Activated naive CD4-positive, alpha-beta T cell treated with anti-CD3 and anti-CD28 coated beads, Interleukin-2, amount 50 U/mL, for 16 hours (primary cell): ENCODE measurements around the gene KIAA0408.
"Not testable (repeated sequence)": the region's sequence is repeated elsewhere in the genome, so short reads cannot be mapped to it uniquely, and the experiment has no call there.

Experiments used
- DNase-seq: peaks from one replicate; pipeline ENCODE4 v3.0.0-alpha.2; 2020

KIAA0408 gene

DNA sequence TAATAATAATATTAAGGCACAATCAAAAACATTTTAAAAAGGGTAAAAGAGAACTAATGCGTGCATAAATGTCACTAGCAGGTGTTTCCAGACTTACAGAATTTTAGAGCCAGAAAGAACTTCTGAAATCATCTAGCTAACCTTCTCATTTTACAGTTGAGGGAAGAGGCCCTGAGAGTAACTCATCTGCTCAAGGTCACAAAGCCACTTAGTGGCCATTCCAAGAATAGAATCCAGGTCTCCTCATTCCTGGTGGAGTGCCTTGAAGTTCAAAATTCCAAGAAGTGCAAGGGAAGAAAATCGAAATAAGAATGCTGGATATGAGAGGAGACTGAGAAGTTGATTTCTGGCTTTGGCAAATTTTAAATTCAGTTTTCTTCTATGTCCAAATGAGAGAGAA is 3.2 kb upstream of the KIAA0408 start:
- DNase-seq: no peak

GRCh38 chr6:127460465-127460864 is 1.3 kb upstream of the KIAA0408 start:
- DNase-seq: no peak

- no peak for DNase-seq
These were observed 372 bp downstream of the KIAA0408 start for GRCh38 chr6:127458817-127459216.

DNA sequence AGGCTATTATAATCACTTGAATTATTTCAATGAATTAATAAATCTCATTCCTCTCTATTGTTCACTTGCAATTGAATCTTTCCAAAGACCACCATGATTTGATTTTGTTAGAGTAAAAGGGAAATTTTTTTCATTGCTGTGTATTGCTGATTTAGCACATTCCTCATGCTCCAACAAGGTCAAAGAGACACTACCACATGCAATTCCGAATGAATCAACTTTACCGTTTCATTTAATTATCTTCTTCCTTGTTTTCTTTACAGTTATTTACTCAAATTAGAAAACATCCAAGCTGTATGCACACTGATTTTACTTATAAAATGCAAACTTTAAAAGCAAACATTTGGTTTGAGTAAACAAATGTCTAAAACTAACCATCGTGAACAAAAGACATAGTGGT is 967 bp downstream of the KIAA0408 start:
- no peak for DNase-seq

GRCh38 chr6:127457456-127458064 is 1.6 kb downstream of the KIAA0408 start:
- DNase-seq: no peak

GRCh38 chr6:127456465-127456864 is 2.7 kb downstream of the KIAA0408 start:
- no peak for DNase-seq

DNA sequence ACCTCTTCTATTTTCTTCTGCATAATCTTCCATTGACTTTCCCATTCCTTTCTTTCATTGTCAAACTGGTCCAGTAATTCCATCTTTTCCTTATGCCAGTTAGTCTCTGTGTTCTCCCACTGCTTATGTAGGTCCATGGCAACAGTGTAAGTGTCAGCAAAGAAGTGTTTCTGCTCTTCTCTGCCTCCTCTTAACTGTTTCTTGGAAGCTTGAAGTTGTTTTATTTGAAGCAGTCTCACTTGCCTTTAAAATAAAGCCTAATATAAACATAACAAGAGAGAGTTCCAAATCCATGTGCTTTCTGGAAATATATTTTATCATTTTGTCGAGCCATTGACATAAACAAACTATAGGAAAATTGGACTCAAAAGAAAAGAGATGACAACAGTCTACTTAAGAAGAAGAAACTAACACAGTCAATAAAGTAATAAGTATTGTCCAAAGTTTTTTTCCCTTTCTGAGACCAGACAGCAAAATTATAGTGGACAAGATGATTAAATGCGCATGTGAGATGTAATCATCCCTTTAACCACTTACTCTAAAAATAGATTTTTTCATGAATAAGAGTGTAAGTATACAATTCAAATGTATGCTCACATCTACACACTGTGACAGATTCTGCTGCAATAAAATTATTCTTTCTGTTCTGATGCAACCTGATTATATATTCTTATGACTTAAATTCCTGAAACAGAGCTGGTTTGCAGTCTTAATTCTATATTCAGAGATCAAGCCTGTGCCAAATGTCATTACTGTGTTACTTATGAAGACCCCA is 5.2 kb downstream of the KIAA0408 start:
- DNase-seq: no peak

DNA sequence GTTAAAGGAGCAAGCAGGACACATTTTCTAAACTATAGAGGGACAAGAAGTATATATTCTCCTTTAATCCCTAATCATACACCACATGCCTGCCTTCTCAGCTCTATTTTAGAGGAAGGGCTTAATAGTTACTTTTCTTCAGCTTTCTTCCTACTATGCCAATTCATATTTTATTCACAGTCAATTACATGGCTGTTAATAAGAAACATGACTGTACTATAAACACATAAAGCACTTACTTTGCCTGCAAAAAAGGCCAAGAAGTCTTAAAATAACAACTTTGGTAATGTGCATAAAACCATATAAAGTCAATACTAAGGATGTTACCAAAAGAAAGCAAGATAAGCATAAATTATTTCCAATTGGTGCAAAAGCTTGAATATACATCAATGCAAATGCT is 6.4 kb downstream of the KIAA0408 start:
- DNase-seq: no peak

DNA sequence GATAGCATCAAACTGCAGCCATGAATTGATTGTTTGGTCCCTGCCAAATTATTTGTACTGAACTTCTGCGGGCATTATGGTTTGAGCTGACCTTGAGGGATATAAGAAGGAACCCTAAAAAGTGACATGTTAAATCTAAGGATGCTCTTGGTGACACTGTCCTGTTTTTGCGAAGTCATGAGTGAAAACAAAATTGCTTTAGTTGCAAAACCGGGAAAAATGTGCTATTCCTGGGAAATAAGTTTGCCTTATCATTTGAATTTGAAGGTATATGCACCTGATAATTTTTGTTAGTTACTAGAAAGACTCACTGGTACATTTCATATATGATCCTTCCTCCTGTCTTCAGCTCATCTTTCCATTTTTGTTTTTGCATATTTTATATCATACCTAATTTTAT is 7.8 kb downstream of the KIAA0408 start:
- DNase-seq: no peak

DNA sequence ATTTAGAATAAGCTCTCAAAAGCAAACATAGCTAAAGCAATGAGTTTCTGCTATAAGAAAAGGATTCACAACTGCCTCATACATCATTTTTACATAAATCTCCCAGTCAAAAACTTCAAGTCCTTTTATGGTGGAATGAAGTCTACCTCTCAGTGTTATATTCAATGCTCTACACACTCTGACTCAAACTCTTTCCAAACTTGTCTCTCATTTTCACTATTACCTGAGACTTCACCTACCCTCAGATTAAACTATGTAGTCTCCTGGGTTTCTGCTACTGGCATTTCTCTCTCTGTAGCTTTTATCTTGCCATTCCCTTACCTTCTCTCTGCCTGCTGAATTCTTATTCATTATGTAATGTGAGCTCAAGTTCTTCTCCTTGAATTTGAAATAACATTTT is 11.4 kb downstream of the KIAA0408 start:
- no peak for DNase-seq

- no peak for DNase-seq
These were observed 12.8 kb downstream of the KIAA0408 start for GRCh38 chr6:127446356-127446755.

GRCh38 chr6:127441881-127442280 is 17.3 kb downstream of the KIAA0408 start:
- no peak for DNase-seq

- DNase-seq: no peak
These were observed 19.5 kb downstream of the KIAA0408 start for GRCh38 chr6:127439718-127440117.

GRCh38 chr6:127436578-127437110 is 22.5 kb downstream of the KIAA0408 start:
- no peak for DNase-seq

DNA sequence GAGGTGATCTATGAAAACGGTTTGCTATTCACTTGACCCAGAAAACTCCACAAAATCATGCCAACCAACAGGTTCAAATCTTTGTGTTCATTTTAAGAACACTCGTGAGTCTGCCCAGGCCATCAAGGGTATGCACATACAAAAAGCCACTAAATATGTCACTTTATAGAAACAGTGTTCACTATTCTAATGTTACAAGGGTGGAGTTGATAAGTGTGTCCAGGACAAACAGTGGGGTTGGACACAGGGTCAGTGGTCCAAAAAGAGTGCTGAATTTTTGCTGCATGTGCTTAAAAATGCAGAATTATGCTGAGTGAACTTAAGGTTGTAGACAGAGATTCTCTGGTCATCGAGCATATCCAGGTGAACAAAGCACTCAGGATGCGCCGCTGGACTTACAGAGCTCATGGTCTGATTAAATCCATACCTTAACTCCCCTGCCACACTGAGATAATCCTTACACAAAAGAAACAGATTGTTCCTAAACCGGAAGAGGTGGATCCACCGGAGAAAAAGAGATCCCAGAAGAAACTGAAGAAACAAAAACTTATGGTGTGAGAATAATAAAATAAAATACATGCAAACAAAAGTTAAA is 23.5 kb downstream of the KIAA0408 start:
- no peak for DNase-seq

DNA sequence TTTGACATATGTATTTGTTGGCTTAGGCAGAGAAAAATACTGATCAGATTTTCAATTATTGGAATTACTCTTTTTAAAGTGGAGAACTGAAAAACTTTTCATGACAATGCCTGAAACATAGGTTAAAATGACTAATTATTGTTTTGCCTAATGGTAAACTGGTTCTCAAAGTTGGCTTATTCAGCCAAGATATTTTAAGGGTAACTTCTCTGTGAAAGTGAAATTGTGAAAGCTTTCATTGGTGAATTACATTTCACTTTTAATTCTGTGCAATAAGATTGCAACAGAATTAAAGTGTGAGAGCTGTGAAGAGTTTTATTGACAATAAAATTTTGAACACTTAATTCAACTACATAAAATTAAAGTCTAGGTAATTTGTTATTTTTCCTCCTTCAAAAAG is 24.5 kb downstream of the KIAA0408 start:
- no peak for DNase-seq

DNA sequence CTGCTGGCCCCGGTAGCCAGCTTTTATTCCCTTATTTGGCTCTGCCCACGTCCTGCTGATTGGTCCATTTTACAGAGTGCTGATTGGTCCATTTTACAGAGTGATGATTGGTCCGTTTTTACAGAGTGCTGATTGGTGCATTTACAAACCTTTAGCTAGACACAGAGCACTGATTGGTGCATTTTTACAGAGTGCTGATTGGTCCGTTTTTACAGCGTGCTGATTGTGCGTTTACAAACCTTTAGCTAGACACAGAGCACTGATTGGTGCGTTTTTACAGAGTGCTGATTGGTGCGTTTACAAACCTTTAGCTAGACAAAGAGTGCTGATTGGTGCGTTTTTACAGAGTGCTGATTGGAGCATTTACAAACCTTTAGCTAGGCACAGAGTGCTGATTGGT is 30.6 kb downstream of the KIAA0408 start:
- not testable (repeated sequence) for DNase-seq

DNA sequence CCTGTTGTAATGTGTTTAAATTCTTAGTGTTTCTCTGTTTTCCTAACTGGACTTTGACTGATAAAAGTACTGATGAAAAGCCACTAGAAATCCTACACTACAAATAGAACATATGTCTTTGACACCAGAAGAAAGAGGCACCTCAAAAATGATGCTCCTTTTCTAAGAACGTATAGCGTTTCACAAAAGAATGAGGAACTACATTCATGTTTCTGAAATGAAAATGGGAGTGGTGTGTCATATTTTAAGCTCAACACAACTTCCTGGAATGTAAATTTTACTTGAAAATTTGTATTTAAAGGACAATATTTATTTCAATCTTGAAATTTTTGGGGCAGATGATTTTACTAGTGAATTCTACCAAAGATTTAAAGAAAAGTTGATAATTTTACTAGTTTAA is 35.3 kb downstream of the KIAA0408 start:
- no peak for DNase-seq

DNA sequence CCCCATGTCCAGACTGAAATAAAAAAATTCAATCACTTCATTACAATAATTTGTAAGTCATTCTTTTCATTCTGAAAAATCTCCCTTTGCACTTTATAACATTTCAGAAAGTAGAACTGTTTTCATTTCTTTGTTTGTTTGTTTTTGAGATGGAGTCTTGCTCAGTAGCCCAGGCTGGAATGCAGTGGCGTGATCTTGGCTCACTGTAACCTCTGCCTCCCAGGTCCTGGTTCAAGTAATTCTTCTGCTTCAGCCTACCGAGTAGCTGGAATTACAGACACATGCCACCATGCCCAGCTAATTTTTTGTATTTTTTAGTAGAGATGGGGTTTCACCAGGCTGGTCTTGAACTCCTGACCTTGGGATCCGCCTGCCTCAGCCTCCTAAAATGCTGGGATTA is 38.0 kb downstream of the KIAA0408 start:
- DNase-seq: not testable (repeated sequence)

GRCh38 chr6:127420556-127420955 is 38.6 kb downstream of the KIAA0408 start:
- peak; percentile 81 for DNase-seq

- no peak for DNase-seq
These were observed 44.1 kb downstream of the KIAA0408 start for GRCh38 chr6:127415096-127415495.

GRCh38 chr6:127413123-127413522 is 46.1 kb downstream of the KIAA0408 start:
- not testable (repeated sequence) for DNase-seq

DNA sequence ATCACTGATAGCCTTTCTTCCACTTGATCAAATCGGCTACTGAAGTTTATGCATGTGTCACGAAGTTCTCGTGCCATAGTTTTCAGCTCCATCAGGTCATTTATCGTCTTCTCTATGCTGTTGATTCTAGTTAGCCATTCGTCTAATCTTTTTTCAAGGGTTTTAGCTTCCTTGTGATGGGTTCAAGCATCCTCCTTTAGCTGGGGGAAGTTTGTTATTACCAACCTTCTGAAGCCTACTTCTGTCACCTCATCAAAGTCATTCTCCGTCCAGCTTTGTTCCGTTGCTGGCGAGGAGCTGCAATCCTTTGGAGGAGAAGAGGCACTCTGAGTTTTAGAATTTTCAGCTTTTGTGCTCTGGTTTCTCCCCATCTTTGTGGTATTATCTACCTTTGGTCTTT is 47.2 kb downstream of the KIAA0408 start:
- not testable (repeated sequence) for DNase-seq
